Right lobe of liver (tissue), 4 donors: ENCODE measurements around the gene ARMC5.

ENCODE experiments used
- CTCF ChIP-seq, 4 donors: fragments of 200-600 bp in 3 of 4; fragments of 450-650 bp in 1 of 4; IDR thresholded peaks; one replicate each; pipeline versions ENCODE4 v1.5.1 to v1.8.0; 2016 to 2022; ENCODE audit warnings: antibody characterized with exemption in 4 of 4, mild to moderate bottlenecking in 2 of 4
- POLR2A ChIP-seq: fragments of 450-650 bp; IDR thresholded peaks from one replicate; pipeline ENCODE4 v1.6.1; 2017; ENCODE audit warnings: antibody characterized with exemption, mild to moderate bottlenecking
- donor health status: DM: no; HTN: no; CAD: no.
- donor health status: DM: no; HTN: no; CAD: no.
- donor health status: DM: no; HTN: yes; CAD: no.

GRCh38 chr16:31477220-31478216 is 18.2 kb downstream of the ARMC5 start:
- TF ChIP-seq POLR2A = peak; percentile 35
- peak; percentile 37 to 58 (median 53) for TF ChIP-seq CTCF (IDR thresholded peaks at IDR 0.05)
